Thyroid gland (tissue), 4 donors: ENCODE results near the gene RAP1GAP2. TPM values are rescaled to one million over a fixed set of nuclear protein-coding genes. Genes with fewer than 3 reads are reported as not detected.

Experiments
- DNase-seq, 2 donors: peaks; one replicate each; pipeline ENCODE4 v3.0.0-alpha.2; 2019
- H3K27ac ChIP-seq, 3 donors: fragments of 200-600 bp; sonication (generic); 1 replicate in 2 of 3; 2 replicates in 1 of 3; pipeline ENCODE4 v1.5.1; 2016 to 2019; ENCODE audit warnings: mild to moderate bottlenecking in 1 of 3, moderate library complexity in 1 of 3
- H3K27me3 ChIP-seq: fragments of 200-600 bp; sonication (generic); one replicate; pipeline ENCODE4 v1.5.1; 2019
- H3K36me3 ChIP-seq, 2 donors: fragments of 200-600 bp; sonication (generic); one replicate each; pipeline ENCODE4 v1.5.1; 2016 to 2019
- H3K4me1 ChIP-seq, 2 donors: fragments of 200-600 bp; sonication (generic); one replicate each; pipeline ENCODE4 v1.5.1; 2017 to 2019
- H3K4me3 ChIP-seq, 3 donors: fragments of 200-600 bp; sonication (generic); replicated peaks in 1 of 3; 1 replicate in 2 of 3; 2 replicates in 1 of 3; pipeline ENCODE4 v1.5.1; 2016; ENCODE audit warnings: mild to moderate bottlenecking in 1 of 3
- H3K9me3 ChIP-seq: fragments of 200-600 bp; sonication (generic); one replicate; pipeline ENCODE4 v1.5.1; 2017
- CTCF ChIP-seq, 6 experiments: fragments of 200-600 bp in 3 of 6; fragments of 450-650 bp in 3 of 6; sonication (generic) in 3 of 6; IDR thresholded peaks; one replicate each; pipeline ENCODE4 v1.5.1; 2016 to 2019; ENCODE audit warnings: antibody characterized with exemption in 6 of 6, mild to moderate bottlenecking in 2 of 6, inconsistent platforms in 1 of 6, moderate library complexity in 1 of 6
- POLR2A ChIP-seq, 2 donors: fragments of 450-650 bp; IDR thresholded peaks; one replicate each; pipeline ENCODE4 v1.6.1; 2017; ENCODE audit warnings: antibody characterized with exemption in 2 of 2, mild to moderate bottlenecking in 2 of 2, moderate library complexity in 1 of 2
- WGBS, 2 donors: methylation state at CpG; one replicate each; pipeline ENCODE4 v1.1.5; 2017; 5-methylcytosine and 5-hydroxymethylcytosine counted together
- intact Hi-C: fragments of 100-400 bp; cut with DNase I; formaldehyde crosslinking; loops from one replicate; pipeline ENCODE4 v1.15.1; 2023
- total RNA-seq, 4 donors: library from RNA; depleted of rRNA; stranded (reverse); fragments of >200 nt; gene quantifications; one replicate each; pipeline ENCODE4 v1.2.3, GENCODE V29; 2016

The RAP1GAP2 gene
- 1 to 10 TPM; 5.9 to 8.4 (median 6.8) TPM for total RNA-seq

- DNase-seq, result peak in 1 of 2 donors; percentile 17
- H3K36me3 ChIP-seq, result no peaks in the 10 kb centered on the region
- no peaks in the 10 kb centered on the region for H3K27me3 ChIP-seq
- no peak within 1 kb of the TSS for H3K27ac ChIP-seq
- WGBS, 2 donors, result 70 to 77% methylated on average over 30 to 33 of the region's 39 CpGs
- no peak for TF ChIP-seq CTCF (IDR thresholded peaks at IDR 0.05)
- TF ChIP-seq POLR2A (IDR thresholded peaks at IDR 0.05), result no peak
- intact Hi-C loops, result no loop called here
- H3K4me1 ChIP-seq, result no peaks in the 10 kb centered on the region
- H3K9me3 ChIP-seq, result no peaks in the 10 kb centered on the region
- no peak within 1 kb of the TSS for H3K4me3 ChIP-seq
Observed at GRCh38 chr17:2796164-2797125, at the start of gene RAP1GAP2. RAP1GAP2 (plus strand) TSS chr17:2796438; CDS start chr17:2796528, 90 bp downstream.

DNA sequence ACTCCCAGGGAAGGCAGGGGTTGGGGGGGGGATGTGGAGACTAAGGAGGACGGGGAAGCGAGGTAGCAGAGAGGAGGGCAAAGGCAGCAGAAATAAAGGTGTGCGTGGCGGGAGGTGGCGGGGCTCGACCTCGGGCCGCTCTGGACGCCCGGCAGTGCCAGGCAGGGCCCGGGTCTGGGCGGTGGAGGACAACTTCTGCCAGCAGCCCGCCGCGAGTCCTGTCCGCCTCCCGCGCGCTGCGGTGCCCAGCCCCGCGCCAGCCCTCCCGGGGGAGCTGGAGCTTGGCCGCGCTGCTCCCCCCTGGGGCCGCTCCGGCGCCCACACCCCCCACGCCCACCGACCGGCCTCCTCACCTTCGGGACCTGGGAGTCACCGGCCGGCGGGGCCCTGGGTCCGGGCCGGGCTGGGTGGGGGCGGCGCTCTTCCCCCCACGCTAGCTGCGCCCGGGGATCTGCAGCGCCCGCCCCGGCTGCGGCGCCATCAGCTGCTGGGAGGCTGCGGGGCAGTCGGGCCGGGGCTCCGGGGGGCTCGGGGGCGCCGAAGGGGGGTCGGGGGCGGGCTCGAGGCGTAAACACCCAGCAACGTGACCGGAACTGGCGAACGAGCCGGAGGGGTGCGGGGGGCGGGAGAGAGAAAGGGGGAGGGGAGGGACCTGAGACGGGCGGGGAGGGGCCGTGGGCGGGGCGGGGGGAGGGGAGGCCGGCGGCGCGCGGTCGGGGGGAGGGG, 47.0 kb upstream of the RAP1GAP2 start, which contains the start of gene CCDC92B:
Gene CCDC92B (minus strand): TSS at position 595 of the 726 bp plus-strand sequence. CDS start 14,507 bp downstream, outside the sequence.
- Histone ChIP-seq H3K4me3 (no peak within 1 kb of the TSS), H3K9me3 (no peaks in the 10 kb centered on the region), H3K27ac (no peak within 1 kb of the TSS), H3K4me1 (peaks cover 0 to 7% of the 10 kb centered on the region in 2 donors), H3K36me3 (no peaks in the 10 kb centered on the region), H3K27me3 (no peaks in the 10 kb centered on the region)
- 5 to 8% methylated on average over 12 to 20 of the region's 76 CpGs for WGBS, 2 donors
- no peak for DNase-seq
- intact Hi-C loops, result no loop called here
- TF ChIP-seq CTCF (IDR thresholded peaks at IDR 0.05), result no peak
- TF ChIP-seq POLR2A (IDR thresholded peaks at IDR 0.05), result no peak

DNA sequence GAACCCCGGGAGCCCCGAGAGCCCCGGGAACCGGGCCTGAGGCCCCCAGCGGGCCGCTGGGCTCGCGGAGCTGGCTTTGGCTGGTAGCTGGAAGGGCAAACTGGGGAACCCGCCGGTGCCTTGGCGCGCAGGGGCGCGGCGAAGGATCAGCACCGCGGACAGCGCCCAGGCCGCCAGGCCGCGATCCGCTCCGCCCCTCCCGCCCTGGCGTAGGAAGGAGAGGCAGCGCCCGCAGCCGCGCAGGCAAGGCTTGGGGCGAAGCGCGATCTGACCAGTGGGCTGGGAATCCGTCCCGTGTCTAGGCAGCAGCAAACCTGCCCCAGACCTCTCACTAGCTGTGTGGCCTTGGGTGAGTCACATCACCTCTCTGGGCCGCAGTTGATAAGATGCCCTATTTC, 46.5 kb upstream of the RAP1GAP2 start:
- peaks cover 0 to 7% of the 10 kb centered on the region in 2 donors for H3K4me1 ChIP-seq
- no peak overlapping the region for H3K27ac ChIP-seq
- no peak overlapping the region for H3K4me3 ChIP-seq
- peak; percentile 66 to 73 for DNase-seq
- 5 to 8% methylated on average over 9 to 17 of the region's 35 CpGs for WGBS, 2 donors
- no peaks in the 10 kb centered on the region for H3K9me3 ChIP-seq
- intact Hi-C loops, result no loop called here
- no peak for TF ChIP-seq CTCF (IDR thresholded peaks at IDR 0.05)
- TF ChIP-seq POLR2A (IDR thresholded peaks at IDR 0.05), result no peak
- no peaks in the 10 kb centered on the region for H3K36me3 ChIP-seq
- no peaks in the 10 kb centered on the region for H3K27me3 ChIP-seq

DNA sequence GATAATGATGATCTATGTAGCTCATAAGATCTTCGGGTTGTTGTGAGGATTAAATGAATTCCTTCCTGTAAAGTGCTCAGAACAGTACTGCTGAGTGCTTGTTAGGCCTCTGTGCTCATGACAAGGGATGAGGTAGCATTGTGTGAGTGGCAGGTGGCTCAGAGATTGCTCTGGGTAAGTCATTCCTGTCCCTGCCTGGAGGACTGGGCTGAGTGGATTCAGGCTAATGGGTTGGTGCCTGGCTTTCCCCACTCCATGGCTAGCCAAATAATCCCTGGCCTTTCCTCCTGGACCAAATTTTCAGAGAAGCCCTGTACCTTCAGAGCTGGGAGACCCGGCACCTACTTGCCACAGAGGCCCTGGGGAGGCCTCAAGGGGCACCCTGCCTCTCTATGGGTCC, 45.5 kb upstream of the RAP1GAP2 start:
- Histone ChIP-seq H3K4me1 (peaks cover 0 to 13% of the 10 kb centered on the region in 2 donors), H3K36me3 (no peaks in the 10 kb centered on the region), H3K9me3 (no peaks in the 10 kb centered on the region), H3K4me3 (no peak overlapping the region), H3K27ac (no peak overlapping the region), H3K27me3 (no peaks in the 10 kb centered on the region)
- 80 to 82% methylated on average over 1 to 2 of the region's 2 CpGs for WGBS, 2 donors
- TF ChIP-seq CTCF (IDR thresholded peaks at IDR 0.05) (no peak), POLR2A (IDR thresholded peaks at IDR 0.05) (no peak)
- no peak for DNase-seq
- intact Hi-C loops, result no loop called here
